Left lung (tissue), 10 donors: ENCODE results near the gene OR2D3. TPM values are rescaled to one million over a fixed set of nuclear protein-coding genes. Genes with fewer than 3 reads are reported as not detected.
"Not testable (repeated sequence)": the region's sequence is repeated elsewhere in the genome, so short reads cannot be mapped to it uniquely, and the experiment has no call there.

ENCODE experiments used
- ATAC-seq: fragments of 200-7000 bp; cut with Tn5 transposase; one replicate; pipeline ENCODE4 v1.9.1; 2020; ENCODE audit warnings: moderate library complexity
- DNase-seq, 4 donors: peaks; one replicate each; pipeline ENCODE4 v3.0.0-alpha.2; 2013 to 2020
- H3K27ac ChIP-seq, 2 donors: fragments of 200-600 bp; sonication (generic) in 1 of 2; one replicate each; pipeline versions ENCODE4 v1.5.0 to v1.8.0; 2020 to 2021
- H3K27me3 ChIP-seq, 2 donors: fragments of 200-600 bp; sonication (generic) in 1 of 2; one replicate each; pipeline versions ENCODE4 v1.5.0 to v1.8.0; 2020 to 2021
- H3K36me3 ChIP-seq, 2 donors: fragments of 200-600 bp; sonication (generic) in 1 of 2; one replicate each; pipeline versions ENCODE4 v1.5.0 to v1.8.0; 2020 to 2021
- H3K4me1 ChIP-seq, 2 donors: fragments of 200-600 bp; one replicate each; pipeline ENCODE4 v1.8.0; 2021
- H3K4me3 ChIP-seq, 2 donors: fragments of 200-600 bp; sonication (generic) in 1 of 2; one replicate each; pipeline versions ENCODE4 v1.5.0 to v1.8.0; 2020 to 2021; ENCODE audit warnings: mild to moderate bottlenecking in 1 of 2
- H3K9me3 ChIP-seq, 2 donors: fragments of 200-600 bp; sonication (generic) in 1 of 2; one replicate each; pipeline versions ENCODE4 v1.5.0 to v1.8.0; 2020 to 2021
- CTCF ChIP-seq, 2 donors: fragments of 200-600 bp; sonication (generic) in 1 of 2; IDR thresholded peaks; one replicate each; pipeline versions ENCODE4 v1.5.0 to v1.8.0; 2021; ENCODE audit warnings: antibody characterized with exemption in 2 of 2
- intact Hi-C, 2 donors: fragments of 100-400 bp; cut with DNase I; formaldehyde crosslinking; loops; one replicate each; pipeline versions ENCODE4 v1.11.2 to v1.14.2; 2022
- polyA plus RNA-seq, 6 donors: library from polyadenylated mRNA; unstranded; fragments of 120-200 nt; gene quantifications; one replicate each; pipeline ENCODE4 v1.2.1, GENCODE V29; 2013; ENCODE audit not compliant: insufficient read length in 6 of 6
- total RNA-seq, 2 donors: library from RNA; stranded (reverse); fragmentation: NEBNext Ultra II Directional; extraction: Animal tissue kit (Norgen Biotek cat#: 25700); gene quantifications; one replicate each; pipeline ENCODE4 v1.2.1, GENCODE V29; 2021
- donor health status: DM: no; HTN: yes; CAD: no.
- donor health status: DM: no; HTN: no; CAD: no.

OR2D3 gene
- total and polyA plus RNA-seq, 8 donors, result not detected

DNA sequence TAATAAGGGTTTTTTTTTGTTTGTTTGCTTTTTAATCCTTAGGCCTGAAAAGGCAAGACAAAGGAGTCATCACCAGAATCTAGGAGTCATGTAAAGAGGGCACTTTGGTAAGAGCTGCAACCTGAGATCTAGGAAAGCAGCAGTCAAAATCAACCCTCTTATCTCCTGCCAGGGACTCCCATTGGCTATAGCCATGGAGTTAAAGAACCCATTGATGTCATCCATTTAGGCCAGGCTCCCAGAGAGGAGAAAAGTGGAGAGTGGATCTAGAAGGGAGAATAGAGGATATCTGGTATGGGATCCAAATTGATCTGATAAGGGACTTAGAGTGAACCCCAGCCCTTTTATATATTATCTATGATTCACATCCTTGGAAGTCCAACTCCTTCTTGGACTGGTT is 41.3 kb downstream of the OR2D3 start:
- Histone ChIP-seq H3K27ac (no peak overlapping the region), H3K4me1 (no peaks in the 10 kb centered on the region), H3K36me3 (peaks cover 0 to 2% of the 10 kb centered on the region in 2 donors), H3K27me3 (no peaks in the 10 kb centered on the region), H3K4me3 (no peak overlapping the region), H3K9me3 (peaks cover 0 to 4% of the 10 kb centered on the region in 2 donors)
- DNase-seq (no peak), ATAC-seq (no peak)
- intact Hi-C loops, result no loop called here
- no peak for TF ChIP-seq CTCF (IDR thresholded peaks at IDR 0.05)

DNA sequence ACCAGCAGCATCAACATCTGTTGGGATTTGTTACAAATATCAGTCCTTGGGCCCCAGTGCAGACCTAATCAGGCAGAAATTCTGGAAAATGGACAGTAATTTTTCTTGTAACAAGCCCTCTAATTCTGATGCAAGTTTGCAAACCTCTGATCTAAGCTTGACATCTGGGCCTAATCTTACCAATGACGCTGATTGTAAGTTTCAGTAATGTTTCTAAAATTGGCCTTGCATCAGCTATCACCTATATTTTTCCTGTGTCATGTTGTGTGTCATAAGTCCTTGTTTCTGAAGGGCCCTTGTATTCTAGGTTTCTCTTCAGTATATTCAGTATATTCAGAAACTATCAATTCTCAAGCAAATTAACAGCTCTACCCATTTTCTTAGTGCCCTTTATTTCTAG is 41.9 kb downstream of the OR2D3 start:
- intact Hi-C loops, result no loop called here
- ATAC-seq (no peak), DNase-seq (no peak)
- H3K27ac ChIP-seq, result no peak overlapping the region
- no peaks in the 10 kb centered on the region for H3K36me3 ChIP-seq
- H3K9me3 ChIP-seq, result peaks cover 0 to 10% of the 10 kb centered on the region in 2 donors
- no peaks in the 10 kb centered on the region for H3K4me1 ChIP-seq
- no peak for TF ChIP-seq CTCF (IDR thresholded peaks at IDR 0.05)
- no peak overlapping the region for H3K4me3 ChIP-seq
- no peaks in the 10 kb centered on the region for H3K27me3 ChIP-seq

- no peak overlapping the region for H3K27ac ChIP-seq
- ATAC-seq, result no peak
Measured at GRCh38 chr11:6968816-6969215, 48.0 kb downstream of the OR2D3 start.

GRCh38 chr11:6969854-6970253 is 49.1 kb downstream of the OR2D3 start:
- peak in 1 of 4 donors; percentile 25 for DNase-seq
- intact Hi-C loops, H3K4me1 ChIP-seq, ATAC-seq, H3K36me3 ChIP-seq, H3K4me3 ChIP-seq, H3K27me3 ChIP-seq, H3K27ac ChIP-seq: not testable (repeated sequence)
- H3K9me3 ChIP-seq, result peaks cover 0 to 14% of the 10 kb centered on the region in 2 donors

More at GRCh38 chr11:6968816-6969215, 48.0 kb downstream of the OR2D3 start:
- intact Hi-C loops, result no loop called here
- H3K4me3 ChIP-seq, result no peak overlapping the region
- no peaks in the 10 kb centered on the region for H3K4me1 ChIP-seq
- TF ChIP-seq CTCF (IDR thresholded peaks at IDR 0.05), result no peak
- peaks cover 0 to 14% of the 10 kb centered on the region in 2 donors for H3K9me3 ChIP-seq
- no peak for DNase-seq
- H3K27me3 ChIP-seq, result no peaks in the 10 kb centered on the region
- H3K36me3 ChIP-seq, result no peaks in the 10 kb centered on the region

Other genes with a start within 250 kb of the OR2D3 start
- gene MRPL17, start 237.7 kb upstream of the OR2D3 start, total RNA-seq, result 10 to 100 TPM; 47.6 to 51.6 TPM
- 10 to 100 TPM; 45.0 to 57.3 (median 51.7) TPM for gene MRPL17, start 237.7 kb upstream of the OR2D3 start, polyA plus RNA-seq
- gene OR2AG2, start 149.0 kb upstream of the OR2D3 start, total RNA-seq, result under 1 TPM; 0.13 to 0.20 TPM
- gene OR2AG2, start 149.0 kb upstream of the OR2D3 start, polyA plus RNA-seq, result under 1 TPM in 2 of 6 donors, not detected in 4; 0.06 to 0.08 TPM
- gene OR2AG1, start 138.0 kb upstream of the OR2D3 start, total RNA-seq, result not detected
- under 1 TPM in 5 of 6 donors, not detected in 1; 0.03 to 0.06 (median 0.05) TPM for gene OR2AG1, start 138.0 kb upstream of the OR2D3 start, polyA plus RNA-seq
- under 1 TPM; 0.15 to 0.18 TPM for gene OR6A2, start 121.3 kb upstream of the OR2D3 start, total RNA-seq
- not detected for gene OR6A2, start 121.3 kb upstream of the OR2D3 start, polyA plus RNA-seq
- gene OR10A5, start 75.3 kb upstream of the OR2D3 start, total RNA-seq, result not detected
- not detected for gene OR10A5, start 75.3 kb upstream of the OR2D3 start, polyA plus RNA-seq
- not detected for gene OR10A2, start 57.9 kb upstream of the OR2D3 start, total RNA-seq
- gene OR10A2, start 57.9 kb upstream of the OR2D3 start, polyA plus RNA-seq, result under 1 TPM in 2 of 6 donors, not detected in 4; 0.04 to 0.06 TPM
- not detected for gene OR10A4, start 44.4 kb upstream of the OR2D3 start, total RNA-seq
- not detected for gene OR10A4, start 44.4 kb upstream of the OR2D3 start, polyA plus RNA-seq
- under 1 TPM in 1 of 2 donors, not detected in 1; 0.24 TPM for gene OR2D2, start 28.5 kb upstream of the OR2D3 start, total RNA-seq
- gene OR2D2, start 28.5 kb upstream of the OR2D3 start, polyA plus RNA-seq, result not detected
- gene ZNF215, start 5.4 kb downstream of the OR2D3 start, total RNA-seq, result 1 to 10 TPM; 2.4 to 3.7 TPM
- gene ZNF215, start 5.4 kb downstream of the OR2D3 start, polyA plus RNA-seq, result 1 to 10 TPM in 3 of 6 donors, under 1 TPM in 3; 0.66 to 2.6 (median 1.0) TPM
- gene ZNF214, start 99.3 kb downstream of the OR2D3 start, total RNA-seq, result 1 to 10 TPM; 2.0 to 4.1 TPM
- 10 to 100 TPM in 3 of 6 donors, 1 to 10 TPM in 3; 8.3 to 10.3 (median 9.5) TPM for gene ZNF214, start 99.3 kb downstream of the OR2D3 start, polyA plus RNA-seq
- under 1 TPM in 1 of 2 donors, not detected in 1; 0.10 TPM for gene NLRP14, start 99.5 kb downstream of the OR2D3 start, total RNA-seq
- gene NLRP14, start 99.5 kb downstream of the OR2D3 start, polyA plus RNA-seq, result under 1 TPM; 0.07 to 0.20 (median 0.15) TPM
- not detected for gene RBMXL2, start 168.0 kb downstream of the OR2D3 start, total RNA-seq
- not detected for gene RBMXL2, start 168.0 kb downstream of the OR2D3 start, polyA plus RNA-seq